Kidney (tissue), 14 donors: ENCODE measurements around the gene NTRK2. TPM values are rescaled to one million over a fixed set of nuclear protein-coding genes. Genes with fewer than 3 reads are reported as not detected.

Source experiments
- DNase-seq, 5 donors: peaks; one replicate each; pipeline ENCODE4 v3.0.0-alpha.2; 2013 to 2020
- FAIRE-seq: peaks from 2 replicates; lab custom pipeline; 2012; peaks lifted over from hg19 to GRCh38; lab: Jason Lieb, UNC
- H3K27ac ChIP-seq, 2 donors: one replicate each; pipeline ENCODE4 v1.7.0; 2013; ENCODE audit warnings: low read depth in 2 of 2, low read length in 2 of 2, inconsistent platforms in 1 of 2
- H3K27me3 ChIP-seq: one replicate; pipeline ENCODE4 v1.7.1; 2013; ENCODE audit warnings: low read length, inconsistent platforms; ENCODE audit not compliant: control insufficient read depth, insufficient read depth
- H3K36me3 ChIP-seq, 3 donors: one replicate each; pipeline versions ENCODE4 v1.7.0 to v1.7.1; 2013; ENCODE audit warnings: low read length in 3 of 3, control low read depth in 1 of 3, inconsistent platforms in 1 of 3; ENCODE audit not compliant: insufficient read depth in 3 of 3, control insufficient read depth in 2 of 3
- H3K4me1 ChIP-seq, 3 donors: one replicate each; pipeline versions ENCODE4 v1.7.0 to v1.7.1; 2013; ENCODE audit warnings: low read length in 3 of 3, inconsistent platforms in 1 of 3, low read depth in 1 of 3; ENCODE audit not compliant: control insufficient read depth in 2 of 3, insufficient read depth in 2 of 3
- H3K4me3 ChIP-seq, 3 donors: one replicate each; pipeline versions ENCODE4 v1.7.0 to v1.8.1; 2013; ENCODE audit warnings: low read length in 3 of 3, control low read depth in 1 of 3, inconsistent platforms in 1 of 3
- H3K9ac ChIP-seq, 3 donors: one replicate each; pipeline versions ENCODE4 v1.7.0 to v1.7.1; 2013; ENCODE audit warnings: low read length in 3 of 3, control low read depth in 1 of 3, inconsistent platforms in 1 of 3
- H3K9me3 ChIP-seq, 3 donors: one replicate each; pipeline versions ENCODE4 v1.7.0 to v1.7.1; 2013; ENCODE audit warnings: low read length in 3 of 3, control low read depth in 1 of 3, inconsistent platforms in 1 of 3; ENCODE audit not compliant: control insufficient read depth in 2 of 3, insufficient read depth in 1 of 3
- CTCF ChIP-seq: IDR thresholded peaks from 3 replicates; pipeline ENCODE4 v1.5.1; 2012; ENCODE audit warnings: mild to moderate bottlenecking, moderate library complexity, borderline replicate concordance; ENCODE audit not compliant: insufficient read depth; ENCODE audit errors: extremely low read depth
- intact Hi-C: fragments of 100-400 bp; cut with DNase I; formaldehyde crosslinking; loops from one replicate; pipeline ENCODE4 v1.11.1; 2022
- polyA plus RNA-seq: library from polyadenylated mRNA; stranded (reverse); fragments of 350-450 nt; fragmentation: Illumina TruSeq; extraction: RNeasy Lipid Tissue Mini Kit (QIAGEN cat#74804); gene quantifications from one replicate; pipeline ENCODE4 v1.2.3, GENCODE V29; 2014; ENCODE audit warnings: low read depth, low replicate concordance; ENCODE audit not compliant: insufficient read depth
- total RNA-seq: library from RNA; stranded (reverse); fragmentation: NEBNext Ultra II Directional; extraction: Animal tissue kit (Norgen Biotek cat#: 25700); gene quantifications from one replicate; pipeline ENCODE4 v1.2.1, GENCODE V29; 2021
- donor health status: control.
- donor health status: control.
- donor health status: control.
- donor health status: control.
- donor health status: control.
- donor health status: DM: yes; HTN: yes; CAD: no.
- donor health status: Normal renal cell carcinoma (clear cell type).

Gene NTRK2
- total and polyA plus RNA-seq, 2 donors from 2014 or later = 20.0 to 41.2 TPM

- intact Hi-C loops = no loop called here
- Histone ChIP-seq H3K9me3 (no peaks in the 10 kb centered on the region), H3K4me1 (peaks cover 0 to 5% (median 0%) of the 10 kb centered on the region in 3 donors), H3K4me3 (no peak overlapping the region), H3K27ac (no peak overlapping the region), H3K27me3 (no peaks in the 10 kb centered on the region), H3K9ac (no peak overlapping the region), H3K36me3 (no peaks in the 10 kb centered on the region)
- no peak for TF ChIP-seq CTCF
- no peak for FAIRE-seq
- no peak for DNase-seq
These were observed 85.4 kb downstream of the NTRK2 start for GRCh38 chr9:84754881-84755280.

GRCh38 chr9:84755380-84755779 lies 85.9 kb downstream of the NTRK2 start:
- Histone ChIP-seq H3K27me3 (no peaks in the 10 kb centered on the region), H3K9me3 (no peaks in the 10 kb centered on the region), H3K4me3 (no peak overlapping the region), H3K27ac (no peak overlapping the region), H3K36me3 (no peaks in the 10 kb centered on the region), H3K9ac (no peak overlapping the region), H3K4me1 (peaks cover 0 to 5% (median 0%) of the 10 kb centered on the region in 3 donors)
- intact Hi-C loops = no loop called here
- DNase-seq (no peak), FAIRE-seq (no peak)
- no peak for TF ChIP-seq CTCF

- no peak overlapping the region for H3K9ac ChIP-seq
- peaks cover 0 to 5% (median 0%) of the 10 kb centered on the region in 3 donors for H3K4me1 ChIP-seq
- intact Hi-C loops = no loop called here
These were observed 86.6 kb downstream of the NTRK2 start for GRCh38 chr9:84756171-84756570.

More at GRCh38 chr9:84756171-84756570, 86.6 kb downstream of the NTRK2 start:
- no peaks in the 10 kb centered on the region for H3K36me3 ChIP-seq
- H3K27me3 ChIP-seq = no peaks in the 10 kb centered on the region
- FAIRE-seq (no peak), DNase-seq (no peak)
- no peaks in the 10 kb centered on the region for H3K9me3 ChIP-seq
- TF ChIP-seq CTCF = no peak
- no peak overlapping the region for H3K27ac ChIP-seq
- no peak overlapping the region for H3K4me3 ChIP-seq
